Activated B cell treated with CpG ODN at 0.5 μM for 24 hours (primary cell): ENCODE data around the gene OAF. TPM values are rescaled to one million over a fixed set of nuclear protein-coding genes. Genes with fewer than 3 reads are reported as not detected.

ENCODE experiments used
- ATAC-seq: fragments of 200-7000 bp; cut with Tn5 transposase; one replicate; pipeline ENCODE4 v1.10.0; 2021; ENCODE audit warnings: low read depth, mild to moderate bottlenecking, moderate library complexity
- CTCF ChIA-PET: fragments of 350-600 bp; sonication (Branson Sonifier 250); formaldehyde crosslinking; loops from one replicate; lab custom pipeline; 2021; ENCODE audit warnings: antibody characterized with exemption; lab: Charles Lee
- POLR2A ChIA-PET: fragments of 350-600 bp; sonication (Branson Sonifier 250); formaldehyde crosslinking; loops from one replicate; lab custom pipeline; 2021; ENCODE audit warnings: antibody characterized with exemption; lab: Charles Lee
- DNase-seq: peaks from one replicate; pipeline ENCODE4 v3.0.0; 2022
- H3K27ac Mint-ChIP-seq: one replicate; pipeline ENCODE4 v1.8.0; 2020; ENCODE audit warnings: mixed read lengths
- H3K27me3 Mint-ChIP-seq: one replicate; pipeline ENCODE4 v1.8.0; 2021; ENCODE audit warnings: mixed read lengths
- H3K36me3 Mint-ChIP-seq: one replicate; pipeline ENCODE4 v1.8.0; 2021; ENCODE audit warnings: low read depth, mixed read lengths
- H3K4me1 Mint-ChIP-seq: one replicate; pipeline ENCODE4 v1.8.0; 2021; ENCODE audit warnings: mixed read lengths
- H3K4me3 Mint-ChIP-seq: one replicate; pipeline ENCODE4 v1.8.0; 2020; ENCODE audit warnings: mild to moderate bottlenecking, mixed read lengths
- H3K9me3 Mint-ChIP-seq: one replicate; pipeline ENCODE4 v1.8.0; 2020; ENCODE audit warnings: mixed read lengths
- CTCF ChIP-seq: fragments of 200-600 bp; IDR thresholded peaks from one replicate; pipeline ENCODE4 v1.8.0; 2022; ENCODE audit warnings: antibody characterized with exemption, mild to moderate bottlenecking
- intact Hi-C: fragments of 100-400 bp; cut with micrococcal nuclease; formaldehyde crosslinking; loops from one replicate; pipeline ENCODE4 v1.15.1; 2024
- total RNA-seq: library from RNA; stranded (reverse); gene quantifications from 2 replicates; pipeline ENCODE4 v1.2.3, GENCODE V29; 2022

The OAF gene
- total RNA-seq, 1 donor from 2014 or later: 0.78 TPM

- Mint-ChIP-seq H3K9me3 (no peaks in the 10 kb centered on the region), H3K4me3 (no peak overlapping the region), H3K27me3 (peaks cover 18% of the 10 kb centered on the region), H3K4me1 (peaks cover 7% of the 10 kb centered on the region), H3K36me3 (no peaks in the 10 kb centered on the region), H3K27ac (no peak overlapping the region)
- POLR2A ChIA-PET: interaction anchor here (0.8 kb wide), 1 partner anchor 19 kb away, joined by 6 read pairs; no protein-coding TSS in a partner anchor
- CTCF ChIA-PET: interaction anchor here (0.8 kb wide), 1 partner anchor 72 kb away, joined by 3 read pairs; no protein-coding TSS in a partner anchor
- ATAC-seq: no peak
- no peak for TF ChIP-seq CTCF
- intact Hi-C loops: no loop called here
- DNase-seq: no peak
Observed at GRCh38 chr11:120229451-120230424, 18.9 kb downstream of the OAF start.

- TF ChIP-seq CTCF: no peak
- Mint-ChIP-seq H3K27me3 (peaks cover 23% of the 10 kb centered on the region), H3K4me1 (no peaks in the 10 kb centered on the region), H3K9me3 (no peaks in the 10 kb centered on the region), H3K27ac (no peak overlapping the region), H3K4me3 (no peak overlapping the region), H3K36me3 (no peaks in the 10 kb centered on the region)
- DNase-seq: no peak
- intact Hi-C loops: no loop called here
- ChIA-PET POLR2A (interaction anchor here (0.6 kb wide), 1 partner anchor 1109 kb away, joined by 3 read pairs; the partner anchor contains the start of gene HINFP), CTCF (no interaction called here)
- no peak for ATAC-seq
Observed at GRCh38 chr11:120230433-120231071, 19.7 kb downstream of the OAF start.

- no peak for TF ChIP-seq CTCF
- no peak overlapping the region for H3K27ac Mint-ChIP-seq
- CTCF ChIA-PET: interaction anchor here (5.2 kb wide), 1 partner anchor 71 kb away, joined by 35 read pairs; no protein-coding TSS in a partner anchor
- no peaks in the 10 kb centered on the region for H3K4me1 Mint-ChIP-seq
- no peaks in the 10 kb centered on the region for H3K36me3 Mint-ChIP-seq
- no peak for DNase-seq
- POLR2A ChIA-PET: no interaction called here
- H3K9me3 Mint-ChIP-seq: no peaks in the 10 kb centered on the region
- H3K4me3 Mint-ChIP-seq: no peak overlapping the region
- peaks cover 23% of the 10 kb centered on the region for H3K27me3 Mint-ChIP-seq
- ATAC-seq: no peak
- intact Hi-C loops: no loop called here
Observed at GRCh38 chr11:120231963-120232362, 21.1 kb downstream of the OAF start.

GRCh38 chr11:120233207-120233803 is 22.5 kb downstream of the OAF start:
- Mint-ChIP-seq H3K27me3 (peaks cover 26% of the 10 kb centered on the region), H3K4me3 (no peak overlapping the region), H3K36me3 (no peaks in the 10 kb centered on the region), H3K9me3 (no peaks in the 10 kb centered on the region), H3K27ac (no peak overlapping the region), H3K4me1 (no peaks in the 10 kb centered on the region)
- CTCF ChIA-PET: interaction anchor here (5.2 kb wide), 1 partner anchor 70 kb away, joined by 35 read pairs; no protein-coding TSS in a partner anchor
- POLR2A ChIA-PET: no interaction called here
- no peak for DNase-seq
- TF ChIP-seq CTCF: no peak
- intact Hi-C loops: no loop called here
- no peak for ATAC-seq
